ENCODE measurements around the gene TRIB2.
A peak's percentile ranks its signal among the peaks of the same experiment; 100 is the strongest.

The TRIB2 gene

GRCh38 chr2:12787891-12788801 is 71.4 kb downstream of the TRIB2 start:
- DNase-seq, result peak; percentile 95

GRCh38 chr2:12791906-12792305 is 75.2 kb downstream of the TRIB2 start:
- no peak for DNase-seq

Measured in fibroblast of skin of right biceps (primary cell).